Measurements from ENCODE around the gene TLL2.

TLL2 gene

GRCh38 chr10:96324447-96324846, 189.3 kb downstream of the TLL2 start:
- no peak for DNase-seq (ENCODE audit: low read depth in 2 of 2)

- no peak for DNase-seq (ENCODE audit: low read depth in 2 of 2)
These were observed 191.5 kb downstream of the TLL2 start for GRCh38 chr10:96322275-96322674.

- no peak for DNase-seq (ENCODE audit: low read depth in 2 of 2)
These were observed 191.9 kb downstream of the TLL2 start for GRCh38 chr10:96321822-96322221.

GRCh38 chr10:96319754-96320474, 193.8 kb downstream of the TLL2 start:
- DNase-seq (ENCODE audit: low read depth in 2 of 2), result no peak

- DNase-seq (ENCODE audit: low read depth in 2 of 2), result no peak
These were observed 196.5 kb downstream of the TLL2 start for GRCh38 chr10:96317067-96317833.
